Uterus (tissue), 4 donors: Measurements from ENCODE around the gene MORN3. TPM values are rescaled to one million over a fixed set of nuclear protein-coding genes. Genes with fewer than 3 reads are reported as not detected.
"Not testable (repeated sequence)": the region's sequence is repeated elsewhere in the genome, so short reads cannot be mapped to it uniquely, and the experiment has no call there.

ENCODE experiments used
- DNase-seq, 2 donors: peaks; one replicate each; pipeline ENCODE4 v3.0.0-alpha.2; 2019 to 2020
- H3K27ac ChIP-seq, 2 donors: fragments of 200-600 bp; sonication (generic); 1 replicate in 1 of 2; 2 replicates in 1 of 2; pipeline ENCODE4 v1.5.1; 2016 to 2018
- H3K27me3 ChIP-seq, 2 donors: fragments of 200-600 bp; sonication (generic); one replicate each; pipeline ENCODE4 v1.5.1; 2018 to 2019; ENCODE audit warnings: control low read depth in 1 of 2
- H3K36me3 ChIP-seq, 2 donors: fragments of 200-600 bp; sonication (generic); one replicate each; pipeline ENCODE4 v1.5.1; 2019; ENCODE audit warnings: control low read depth in 1 of 2
- H3K4me1 ChIP-seq, 2 donors: fragments of 200-600 bp; sonication (generic); one replicate each; pipeline ENCODE4 v1.5.1; 2018 to 2019; ENCODE audit warnings: control low read depth in 1 of 2
- H3K4me3 ChIP-seq, 2 donors: fragments of 200-600 bp; sonication (generic); 1 replicate in 1 of 2; 2 replicates in 1 of 2; pipeline ENCODE4 v1.5.1; 2018 to 2019; ENCODE audit warnings: mild to moderate bottlenecking in 1 of 2
- H3K9me3 ChIP-seq, 2 donors: fragments of 200-600 bp; sonication (generic); one replicate each; pipeline ENCODE4 v1.5.1; 2019; ENCODE audit warnings: control low read depth in 1 of 2
- POLR2A ChIP-seq, 2 donors: fragments of 450-650 bp; IDR thresholded peaks; one replicate each; pipeline ENCODE4 v1.6.1; 2016; ENCODE audit warnings: antibody characterized with exemption in 2 of 2, mild to moderate bottlenecking in 1 of 2, moderate library complexity in 1 of 2
- intact Hi-C: fragments of 100-400 bp; cut with DNase I; formaldehyde crosslinking; loops from one replicate; pipeline ENCODE4 v1.15.1; 2023; ENCODE audit warnings: low total_unique reads
- total RNA-seq, 4 donors: library from RNA; depleted of rRNA in 3 of 4; stranded (reverse); fragments of >200 nt in 3 of 4; gene quantifications; one replicate each; pipeline versions ENCODE4 v1.1.0 to v1.2.4, GENCODE V29; 2014 to 2023
- TF ChIP-seq, protein P1 (sequence below), 4 experiments: fragments of 200-600 bp in 2 of 4; fragments of 450-650 bp in 2 of 4; sonication (generic) in 2 of 4; IDR thresholded peaks; one replicate each; pipeline ENCODE4 v1.5.1; 2016 to 2019; ENCODE audit warnings: antibody characterized with exemption in 4 of 4, mild to moderate bottlenecking in 2 of 4, moderate library complexity in 1 of 4
- donor health status: DM: yes; HTN: yes; CAD: no.

Gene MORN3
- total RNA-seq, 4 donors from 2014 or later, result 0.27 to 1.9 TPM; not detected in 2

DNA sequence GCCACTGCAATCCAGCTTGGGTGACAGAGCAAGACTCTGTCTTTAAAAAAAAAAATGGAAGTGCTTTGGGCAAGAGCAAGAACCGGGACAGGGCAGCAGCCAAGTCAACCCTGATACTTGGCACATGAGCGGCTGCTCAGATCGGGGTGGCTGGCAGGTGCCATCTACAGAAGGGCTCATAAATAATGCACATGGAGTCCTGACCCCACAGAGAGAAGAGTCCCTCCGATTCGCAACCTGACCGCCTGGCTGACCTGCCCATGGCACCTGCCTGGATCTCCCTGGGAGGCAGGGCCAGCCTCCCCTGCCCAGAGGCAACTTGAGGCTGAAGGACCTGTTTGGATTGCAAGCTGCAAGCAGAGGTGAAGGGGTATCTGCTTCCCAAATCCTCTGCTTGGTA lies 33.5 kb upstream of the MORN3 start:
- Histone ChIP-seq H3K9me3 (no peaks in the 10 kb centered on the region), H3K27me3 (no peaks in the 10 kb centered on the region), H3K4me1 (no peaks in the 10 kb centered on the region), H3K4me3 (no peak overlapping the region), H3K36me3 (no peaks in the 10 kb centered on the region), H3K27ac (no peak overlapping the region)
- DNase-seq, result no peak
- intact Hi-C loops, result no loop called here
- no peak for TF ChIP-seq POLR2A (IDR thresholded peaks at IDR 0.05)
- TF ChIP-seq, protein P1, sequence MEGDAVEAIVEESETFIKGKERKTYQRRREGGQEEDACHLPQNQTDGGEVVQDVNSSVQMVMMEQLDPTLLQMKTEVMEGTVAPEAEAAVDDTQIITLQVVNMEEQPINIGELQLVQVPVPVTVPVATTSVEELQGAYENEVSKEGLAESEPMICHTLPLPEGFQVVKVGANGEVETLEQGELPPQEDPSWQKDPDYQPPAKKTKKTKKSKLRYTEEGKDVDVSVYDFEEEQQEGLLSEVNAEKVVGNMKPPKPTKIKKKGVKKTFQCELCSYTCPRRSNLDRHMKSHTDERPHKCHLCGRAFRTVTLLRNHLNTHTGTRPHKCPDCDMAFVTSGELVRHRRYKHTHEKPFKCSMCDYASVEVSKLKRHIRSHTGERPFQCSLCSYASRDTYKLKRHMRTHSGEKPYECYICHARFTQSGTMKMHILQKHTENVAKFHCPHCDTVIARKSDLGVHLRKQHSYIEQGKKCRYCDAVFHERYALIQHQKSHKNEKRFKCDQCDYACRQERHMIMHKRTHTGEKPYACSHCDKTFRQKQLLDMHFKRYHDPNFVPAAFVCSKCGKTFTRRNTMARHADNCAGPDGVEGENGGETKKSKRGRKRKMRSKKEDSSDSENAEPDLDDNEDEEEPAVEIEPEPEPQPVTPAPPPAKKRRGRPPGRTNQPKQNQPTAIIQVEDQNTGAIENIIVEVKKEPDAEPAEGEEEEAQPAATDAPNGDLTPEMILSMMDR (IDR thresholded peaks at IDR 0.05), result no peak

DNA sequence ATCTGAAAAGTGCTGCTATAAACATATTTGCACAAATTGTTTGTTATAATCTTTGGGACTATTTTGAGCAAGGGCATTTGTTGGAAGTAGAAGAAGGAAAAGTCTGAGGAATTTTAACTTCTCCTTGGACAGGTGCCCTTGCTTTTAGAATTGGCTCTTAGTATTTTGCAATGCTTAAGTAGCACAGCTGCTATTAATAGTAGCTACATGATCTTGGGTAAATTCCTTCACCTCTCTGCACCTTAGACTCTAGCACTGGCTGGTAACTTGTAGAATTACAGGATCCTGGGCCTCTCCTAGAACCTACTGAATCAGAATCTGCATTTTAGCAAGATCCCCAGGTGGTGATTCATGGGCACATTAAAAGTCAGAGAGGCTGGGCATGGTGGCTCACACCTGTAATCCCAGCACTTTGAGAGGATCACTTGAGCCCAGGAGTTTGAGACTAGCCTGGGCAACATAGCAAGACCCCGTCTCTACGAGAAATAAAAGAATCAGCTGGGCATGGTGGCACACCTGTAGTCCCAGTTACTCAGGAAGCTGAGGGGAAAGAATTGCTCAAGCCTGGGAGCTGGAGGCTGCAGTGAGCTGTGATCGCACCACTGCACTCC lies 32.3 kb upstream of the MORN3 start:
- no peak for DNase-seq
- Histone ChIP-seq H3K4me3 (no peak overlapping the region), H3K9me3 (no peaks in the 10 kb centered on the region), H3K36me3 (no peaks in the 10 kb centered on the region), H3K27ac (no peak overlapping the region), H3K4me1 (no peaks in the 10 kb centered on the region), H3K27me3 (no peaks in the 10 kb centered on the region)
- TF ChIP-seq, protein P1 (IDR thresholded peaks at IDR 0.05), result no peak
- intact Hi-C loops, result no loop called here

DNA sequence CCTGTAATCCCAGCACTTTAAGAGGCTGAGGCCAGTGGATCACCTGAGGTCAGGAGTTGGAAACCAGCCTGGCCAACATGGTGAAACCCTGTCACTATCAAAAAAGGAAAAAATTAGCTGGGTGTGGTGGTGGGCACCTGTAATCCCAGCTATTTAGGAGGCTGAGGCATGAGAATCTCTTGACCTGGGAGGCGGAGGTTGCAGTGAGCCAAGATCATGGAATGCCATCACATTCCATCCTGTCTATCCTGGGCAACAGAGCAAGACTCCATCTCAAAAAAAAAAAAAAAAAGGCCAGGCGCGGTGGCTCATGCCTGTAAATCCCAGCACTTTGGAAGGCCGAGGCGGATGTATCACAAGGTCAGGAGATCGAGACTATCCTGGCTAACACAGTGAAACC lies 28.4 kb upstream of the MORN3 start:
- intact Hi-C loops, result loop anchor here (5.0 kb wide), 2 partner anchors 79 to 94 kb away; partner anchors contain the start of gene RHOF
- H3K27ac ChIP-seq, H3K27me3 ChIP-seq, H3K36me3 ChIP-seq, H3K4me1 ChIP-seq, H3K9me3 ChIP-seq, H3K4me3 ChIP-seq, DNase-seq: not testable (repeated sequence)

DNA sequence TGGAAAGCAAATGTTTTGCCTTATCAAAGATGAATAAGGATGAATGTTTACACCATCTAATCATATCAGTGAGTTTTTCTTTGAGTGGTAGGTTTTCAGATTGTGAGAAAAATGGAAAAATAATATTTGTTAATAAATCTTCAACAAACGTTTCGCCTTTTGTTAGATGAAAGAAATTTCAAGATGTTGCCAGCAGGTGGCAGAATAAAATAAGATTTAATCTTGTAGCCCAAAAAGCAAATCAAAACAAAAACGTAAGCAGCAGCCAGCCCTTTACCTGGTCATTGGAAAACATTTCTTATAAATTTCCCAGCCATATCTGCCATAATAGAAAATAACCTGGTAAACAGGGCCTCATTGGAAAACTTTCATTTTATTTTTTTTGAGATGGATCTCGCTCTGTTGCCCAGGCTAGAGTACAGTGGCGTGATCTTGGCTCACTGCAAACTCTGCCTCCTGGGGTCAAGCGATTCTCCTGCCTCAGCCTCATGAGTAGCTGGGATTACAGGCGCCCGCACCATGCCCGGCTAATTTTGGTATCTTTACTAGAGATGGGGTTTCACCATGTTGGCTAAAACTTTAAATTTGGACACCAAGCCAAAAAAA lies 27.7 kb upstream of the MORN3 start:
- Histone ChIP-seq H3K4me1 (no peaks in the 10 kb centered on the region), H3K36me3 (no peaks in the 10 kb centered on the region), H3K9me3 (no peaks in the 10 kb centered on the region), H3K27ac (no peak overlapping the region), H3K4me3 (no peak overlapping the region), H3K27me3 (no peaks in the 10 kb centered on the region)
- intact Hi-C loops, result loop anchor here (5.0 kb wide), 2 partner anchors 80 to 95 kb away; partner anchors contain the start of gene RHOF
- no peak for TF ChIP-seq POLR2A (IDR thresholded peaks at IDR 0.05)
- TF ChIP-seq, protein P1 (IDR thresholded peaks at IDR 0.05), result peak; percentile 58 to 81 (median 70)
- no peak for DNase-seq

DNA sequence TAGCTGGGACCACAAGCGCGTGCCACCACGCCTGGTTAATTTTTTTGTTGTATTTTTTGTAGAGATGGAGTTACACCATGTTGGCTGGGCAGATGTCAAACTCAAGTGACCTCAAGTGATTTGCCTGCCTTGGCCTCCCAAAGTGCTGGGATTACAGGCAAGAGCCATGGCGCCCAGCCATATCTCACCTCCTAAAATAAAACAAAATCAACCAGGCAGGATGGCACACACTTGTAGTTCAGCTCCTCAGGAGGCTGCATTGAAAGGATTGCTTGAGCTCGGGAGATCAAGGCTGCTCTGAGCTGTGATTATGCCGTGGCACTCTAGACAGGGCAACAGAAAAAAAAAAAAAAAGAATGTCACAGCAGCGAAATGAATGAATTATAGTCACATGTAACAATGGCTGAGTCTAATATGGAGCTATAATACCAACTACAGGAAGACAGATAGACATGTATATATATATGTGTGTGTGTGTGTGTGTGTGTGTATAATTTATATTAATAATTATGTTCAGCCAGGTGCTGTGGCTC lies 23.8 kb upstream of the MORN3 start:
- no peaks in the 10 kb centered on the region for H3K27me3 ChIP-seq
- H3K4me1 ChIP-seq, result no peaks in the 10 kb centered on the region
- H3K36me3 ChIP-seq, result no peaks in the 10 kb centered on the region
- TF ChIP-seq, protein P1 (IDR thresholded peaks at IDR 0.05), result no peak
- TF ChIP-seq POLR2A (IDR thresholded peaks at IDR 0.05), result no peak
- no peak overlapping the region for H3K4me3 ChIP-seq
- intact Hi-C loops, result no loop called here
- H3K27ac ChIP-seq, result no peak overlapping the region
- no peak for DNase-seq
- H3K9me3 ChIP-seq, result no peaks in the 10 kb centered on the region

DNA sequence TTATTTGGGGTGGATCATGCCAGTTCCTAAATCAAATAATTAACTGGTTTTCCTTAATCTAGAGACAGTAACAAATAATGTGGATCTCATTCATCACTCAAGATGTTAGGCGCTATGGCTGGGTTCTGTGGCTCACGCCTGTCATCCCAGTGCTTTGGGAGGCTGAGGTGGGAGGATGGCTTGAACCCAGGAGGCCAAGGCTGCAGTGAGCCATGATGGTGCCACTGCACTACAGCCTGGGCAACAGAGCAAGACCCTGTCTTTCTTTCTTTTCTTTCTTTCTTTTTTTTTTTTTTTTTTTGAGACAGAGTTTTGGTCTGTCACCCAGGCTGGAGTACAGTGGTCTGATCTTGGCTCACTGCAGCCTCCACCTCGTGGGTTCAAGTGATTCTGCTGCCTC lies 23.3 kb upstream of the MORN3 start:
- H3K36me3 ChIP-seq, H3K27me3 ChIP-seq, intact Hi-C loops, H3K4me1 ChIP-seq, DNase-seq, H3K4me3 ChIP-seq, H3K27ac ChIP-seq, H3K9me3 ChIP-seq: not testable (repeated sequence)
